HL-60 (cell line): ENCODE data around the gene NEK11.

ENCODE experiments used
- CTCF ChIP-seq: IDR thresholded peaks from one replicate; pipeline ENCODE4 v1.5.1; 2011; ENCODE audit warnings: low read length, control low read depth, inconsistent platforms; ENCODE audit not compliant: insufficient read depth
- POLR2AphosphoS5 ChIP-seq: IDR thresholded peaks from 2 replicates; pipeline ENCODE4 v1.6.1; 2012; ENCODE audit warnings: low read depth
- REST ChIP-seq: IDR thresholded peaks from 2 replicates; pipeline ENCODE4 v1.6.1; 2012; ENCODE audit warnings: low read depth; ENCODE audit not compliant: insufficient replicate concordance

- no peak for TF ChIP-seq CTCF
- no peak for TF ChIP-seq POLR2AphosphoS5
- no peak for TF ChIP-seq REST
These were observed 20.9 kb downstream of the NEK11 start for GRCh38 chr3:131047582-131047981.
